ENCODE data around the gene TEKT2.

TEKT2 gene

GRCh38 chr1:36128905-36129206 lies 45.0 kb downstream of the TEKT2 start:
- no peak overlapping the region for H3K4me3 ChIP-seq (ENCODE audit: low read length)
- no peak for TF ChIP-seq CTCF (conservative IDR thresholded peaks at IDR 0.05; ENCODE audit: low read length)
- DNase-seq (ENCODE audit: low read depth) = no peak

- no peak for TF ChIP-seq CTCF (conservative IDR thresholded peaks at IDR 0.05; ENCODE audit: low read length)
- H3K4me3 ChIP-seq (ENCODE audit: low read length) = no peak overlapping the region
- no peak for DNase-seq (ENCODE audit: low read depth)
These were observed 48.1 kb downstream of the TEKT2 start for GRCh38 chr1:36132029-36132428.

- DNase-seq (ENCODE audit: low read depth) = peak; percentile 98
- no peak overlapping the region for H3K4me3 ChIP-seq (ENCODE audit: low read length)
- no peak for TF ChIP-seq CTCF (conservative IDR thresholded peaks at IDR 0.05; ENCODE audit: low read length)
These were observed 49.6 kb downstream of the TEKT2 start for GRCh38 chr1:36133484-36133883.

- no peak for DNase-seq (ENCODE audit: low read depth)
- TF ChIP-seq CTCF (conservative IDR thresholded peaks at IDR 0.05; ENCODE audit: low read length) = no peak
- no peak overlapping the region for H3K4me3 ChIP-seq (ENCODE audit: low read length)
These were observed 50.1 kb downstream of the TEKT2 start for GRCh38 chr1:36134031-36134430.

- peak; percentile 79 for TF ChIP-seq CTCF (conservative IDR thresholded peaks at IDR 0.05; ENCODE audit: low read length)
- no peak overlapping the region for H3K4me3 ChIP-seq (ENCODE audit: low read length)
- DNase-seq (ENCODE audit: low read depth) = peak; percentile 67
These were observed 50.8 kb downstream of the TEKT2 start for GRCh38 chr1:36134505-36135329.

GRCh38 chr1:36135330-36135667 lies 51.4 kb downstream of the TEKT2 start:
- no peak for TF ChIP-seq CTCF (conservative IDR thresholded peaks at IDR 0.05; ENCODE audit: low read length)
- no peak overlapping the region for H3K4me3 ChIP-seq (ENCODE audit: low read length)
- no peak for DNase-seq (ENCODE audit: low read depth)

GRCh38 chr1:36135796-36136195 lies 51.9 kb downstream of the TEKT2 start:
- no peak for TF ChIP-seq CTCF (conservative IDR thresholded peaks at IDR 0.05; ENCODE audit: low read length)
- DNase-seq (ENCODE audit: low read depth) = no peak

More at GRCh38 chr1:36135796-36136195, 51.9 kb downstream of the TEKT2 start:
- H3K4me3 ChIP-seq (ENCODE audit: low read length) = no peak overlapping the region

Measured in AG10803 (cell line).